ENCODE data around the gene PRKD1.

DNA sequence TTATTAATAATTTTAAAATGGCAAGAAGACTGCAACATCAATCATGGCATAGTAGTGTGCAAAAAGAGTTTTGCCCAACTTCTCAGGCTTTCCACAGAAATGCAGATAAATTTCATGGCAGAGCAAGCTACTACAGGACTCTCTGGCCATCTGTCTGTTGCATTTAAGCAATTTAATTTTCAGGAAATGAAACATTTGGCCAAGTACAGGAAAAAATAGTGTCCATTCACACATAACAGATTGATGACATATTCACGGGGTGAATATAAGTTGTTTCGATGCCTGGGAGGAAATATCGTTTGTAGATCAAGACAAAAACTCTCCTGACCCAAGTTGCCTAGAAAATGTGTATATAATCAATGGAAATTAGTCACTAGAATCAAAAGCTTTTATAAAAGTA lies 324.0 kb downstream of the PRKD1 start:
- TF ChIP-seq POLR2A (IDR thresholded peaks at IDR 0.05; ENCODE audit: low read depth, low read length) (no peak), POLR2AphosphoS5 (IDR thresholded peaks at IDR 0.05; ENCODE audit: low read depth, low read length) (no peak), POU2F2 (IDR thresholded peaks at IDR 0.05; ENCODE audit: low read depth, low read length) (no peak), TAF1 (IDR thresholded peaks at IDR 0.05; ENCODE audit: low read depth, low read length) (no peak), SPI1 (IDR thresholded peaks at IDR 0.05; ENCODE audit: low read depth, low read length) (no peak), PAX5 (IDR thresholded peaks at IDR 0.05; ENCODE audit: insufficient read depth, low read length, severe bottlenecking) (no peak)
